BJ (cell line): ENCODE data around the gene TARBP1. TPM values are rescaled to one million over a fixed set of nuclear protein-coding genes. Genes with fewer than 3 reads are reported as not detected.

Experiments used
- CTCF ChIA-PET: fragments of 350-600 bp; formaldehyde crosslinking; extraction: SDS; loops from one replicate; lab custom pipeline; 2021; ENCODE audit warnings: antibody characterized with exemption, inconsistent platforms; lab: Yijun Ruan, JAX
- POLR2A ChIA-PET: fragments of 300-600 bp; sonication (Branson Sonifier 250); formaldehyde crosslinking; extraction: SDS; loops from one replicate; lab custom pipeline; 2021; ENCODE audit warnings: antibody characterized with exemption; lab: Charles Lee
- DNase-seq: peaks from one replicate; pipeline ENCODE4 v3.0.0-alpha.2; 2011; ENCODE audit warnings: low read depth
- H3K27me3 ChIP-seq: 2 replicates; pipeline ENCODE4 v1.6.0; 2011; ENCODE audit warnings: low read length; ENCODE audit not compliant: control insufficient read depth, insufficient read depth
- H3K36me3 ChIP-seq: 2 replicates; pipeline ENCODE4 v1.5.1; 2011; ENCODE audit warnings: low read length; ENCODE audit not compliant: control insufficient read depth, insufficient read depth
- H3K4me3 ChIP-seq: 2 replicates; pipeline ENCODE4 v1.5.1; 2011; ENCODE audit warnings: low read depth, mild to moderate bottlenecking, control low read depth, low read length
- polyA plus RNA-seq: library from polyadenylated mRNA; depleted of rRNA; stranded (reverse); fragments of >200 nt; gene quantifications from 2 replicates; pipeline ENCODE4 v1.2.3, GENCODE V29; 2011
- TF ChIP-seq, protein P1 (sequence below): IDR thresholded peaks from 2 replicates; pipeline ENCODE4 v1.5.1; 2011; ENCODE audit warnings: low read depth, mild to moderate bottlenecking, control low read depth, inconsistent platforms, low read length, moderate library complexity; ENCODE audit not compliant: insufficient read depth

TARBP1 gene
- polyA plus RNA-seq, 1 experiment, result 7.4 TPM

DNA sequence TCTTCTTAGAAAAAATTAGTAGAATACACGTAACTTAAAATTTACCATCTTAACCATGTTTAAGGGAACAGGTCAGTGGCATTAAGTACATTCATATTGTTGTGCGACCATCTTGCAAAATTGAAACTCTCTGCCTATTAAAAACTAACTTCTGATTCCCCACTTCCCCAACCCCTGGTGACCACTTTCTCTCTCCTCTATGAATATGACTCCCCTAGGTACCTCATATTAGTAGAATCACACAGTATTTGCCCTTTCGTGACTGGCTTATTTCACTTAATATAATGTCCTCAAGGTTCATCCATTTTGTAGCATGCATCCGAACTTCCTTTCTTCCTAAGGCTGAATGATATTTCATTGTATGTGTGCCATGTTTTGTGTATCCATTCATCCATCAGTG is 15.1 kb upstream of the TARBP1 start:
- DNase-seq, result no peak
- no peaks in the 10 kb centered on the region for H3K27me3 ChIP-seq
- TF ChIP-seq, protein P1, sequence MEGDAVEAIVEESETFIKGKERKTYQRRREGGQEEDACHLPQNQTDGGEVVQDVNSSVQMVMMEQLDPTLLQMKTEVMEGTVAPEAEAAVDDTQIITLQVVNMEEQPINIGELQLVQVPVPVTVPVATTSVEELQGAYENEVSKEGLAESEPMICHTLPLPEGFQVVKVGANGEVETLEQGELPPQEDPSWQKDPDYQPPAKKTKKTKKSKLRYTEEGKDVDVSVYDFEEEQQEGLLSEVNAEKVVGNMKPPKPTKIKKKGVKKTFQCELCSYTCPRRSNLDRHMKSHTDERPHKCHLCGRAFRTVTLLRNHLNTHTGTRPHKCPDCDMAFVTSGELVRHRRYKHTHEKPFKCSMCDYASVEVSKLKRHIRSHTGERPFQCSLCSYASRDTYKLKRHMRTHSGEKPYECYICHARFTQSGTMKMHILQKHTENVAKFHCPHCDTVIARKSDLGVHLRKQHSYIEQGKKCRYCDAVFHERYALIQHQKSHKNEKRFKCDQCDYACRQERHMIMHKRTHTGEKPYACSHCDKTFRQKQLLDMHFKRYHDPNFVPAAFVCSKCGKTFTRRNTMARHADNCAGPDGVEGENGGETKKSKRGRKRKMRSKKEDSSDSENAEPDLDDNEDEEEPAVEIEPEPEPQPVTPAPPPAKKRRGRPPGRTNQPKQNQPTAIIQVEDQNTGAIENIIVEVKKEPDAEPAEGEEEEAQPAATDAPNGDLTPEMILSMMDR, result no peak
- ChIA-PET CTCF (interaction anchor here (0.5 kb wide), 1 partner anchor 393 kb away, joined by 3 read pairs; no protein-coding TSS in a partner anchor), POLR2A (no interaction called here)
- no peaks in the 10 kb centered on the region for H3K36me3 ChIP-seq
- no peak overlapping the region for H3K4me3 ChIP-seq

DNA sequence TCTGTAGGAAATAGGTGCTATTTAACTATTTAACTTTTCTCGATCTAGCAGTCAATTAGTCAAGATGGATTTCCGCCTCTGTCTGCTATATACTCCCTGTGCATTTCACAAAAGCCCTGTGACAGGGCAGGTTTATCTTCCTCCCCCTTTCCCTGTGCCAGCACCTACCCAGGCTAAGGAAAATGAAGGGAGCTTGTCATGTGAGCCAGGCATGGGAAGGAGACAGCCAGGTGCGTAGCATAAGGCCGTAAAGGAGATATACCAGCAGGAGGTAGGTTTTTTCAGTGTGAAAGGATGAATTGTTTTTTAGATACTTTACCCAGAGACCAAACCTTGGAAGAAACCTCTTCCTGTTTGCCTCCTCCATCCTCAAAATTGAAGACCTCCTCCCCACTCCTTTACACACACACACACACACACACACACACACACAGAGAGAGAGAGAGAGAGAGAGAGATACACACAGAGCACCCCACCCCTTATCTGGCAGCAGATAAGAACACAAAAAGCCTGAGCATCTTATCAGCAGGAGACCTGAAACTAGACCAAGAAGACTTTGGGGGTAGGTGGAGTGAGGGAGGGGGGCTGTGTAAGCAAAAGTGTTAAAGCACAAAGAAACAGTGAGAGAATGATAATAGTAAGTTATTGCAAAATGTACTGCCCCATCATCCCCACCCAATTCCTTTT is 12.0 kb upstream of the TARBP1 start:
- POLR2A ChIA-PET, result no interaction called here
- CTCF ChIA-PET, result interaction anchor here (1.4 to 1.5 kb wide), 3 partner anchors 8 to 593 kb away, joined by 3 to 5 read pairs (median 4); no protein-coding TSS in a partner anchor
- DNase-seq, result no peak

DNA sequence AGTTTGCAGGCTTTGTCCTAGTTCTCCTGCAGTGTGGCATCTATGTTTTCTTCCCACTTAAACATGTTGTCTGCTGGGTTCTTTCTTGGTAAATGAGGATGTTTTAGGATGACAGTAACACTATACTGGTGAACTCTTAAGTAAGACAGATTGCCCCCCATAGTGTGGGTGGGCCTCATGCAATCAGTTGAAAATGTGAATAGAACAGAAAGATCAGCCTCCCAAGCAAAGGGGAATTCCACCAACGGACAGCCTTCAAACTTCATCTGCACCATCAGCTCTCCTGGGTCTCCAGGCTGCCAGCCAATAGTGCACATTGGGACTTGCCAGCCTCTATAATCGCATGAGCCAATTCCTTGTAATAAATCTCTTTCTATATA is 10.7 kb upstream of the TARBP1 start:
- DNase-seq, result no peak
- ChIA-PET POLR2A (interaction anchor here (0.6 kb wide), 1 partner anchor 599 kb away, joined by 5 read pairs; no protein-coding TSS in a partner anchor), CTCF (interaction anchor here (0.9 to 1.5 kb wide), 3 partner anchors 10 to 601 kb away, joined by 4 to 6 read pairs (median 5); no protein-coding TSS in a partner anchor)
- Histone ChIP-seq H3K4me3 (no peak overlapping the region), H3K27me3 (no peaks in the 10 kb centered on the region), H3K36me3 (no peaks in the 10 kb centered on the region)
- TF ChIP-seq, protein P1, result no peak

More for the DNA sequence above, 12.0 kb upstream of the TARBP1 start:
- Histone ChIP-seq H3K36me3 (no peaks in the 10 kb centered on the region), H3K27me3 (no peaks in the 10 kb centered on the region), H3K4me3 (no peak overlapping the region)
- TF ChIP-seq, protein P1, result no peak

DNA sequence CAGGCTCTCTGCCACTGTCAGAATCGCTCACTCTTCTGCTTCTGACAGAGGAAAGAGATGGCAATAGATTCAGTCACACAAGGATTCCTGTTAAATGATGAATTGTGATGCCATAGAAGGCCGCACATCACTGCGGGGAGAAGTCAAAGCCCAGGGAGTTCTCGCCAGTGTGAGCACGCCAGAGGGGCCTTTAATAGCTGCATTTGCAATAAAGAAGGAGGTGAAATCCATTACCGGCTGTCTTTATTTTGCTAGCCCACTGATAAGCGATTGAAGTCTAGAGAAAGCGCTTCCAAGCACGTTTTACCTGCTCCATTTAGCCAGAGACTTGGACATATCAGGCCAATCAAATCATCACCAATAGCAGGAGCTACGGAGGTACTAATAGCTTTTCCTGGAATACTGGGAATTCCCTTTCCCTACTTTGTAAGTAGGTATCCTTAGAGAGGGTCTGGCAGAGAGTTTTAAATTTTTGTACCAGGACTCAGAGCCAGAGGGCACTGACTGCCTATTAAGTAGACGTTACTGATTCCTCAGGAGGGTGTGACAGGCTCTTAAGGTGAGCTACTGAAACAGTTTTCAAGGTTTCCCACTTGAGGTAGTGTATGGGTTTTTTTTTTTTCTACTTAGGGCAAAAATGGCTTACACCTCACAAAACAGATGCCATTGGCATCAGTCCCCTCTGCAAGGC is 10.2 kb upstream of the TARBP1 start:
- CTCF ChIA-PET, result interaction anchor here (0.9 to 1.4 kb wide), 4 partner anchors 11 to 612 kb away, joined by 3 to 6 read pairs (median 4); no protein-coding TSS in a partner anchor
- TF ChIP-seq, protein P1, result no peak
- POLR2A ChIA-PET, result no interaction called here

More for the DNA sequence above, 10.2 kb upstream of the TARBP1 start:
- H3K4me3 ChIP-seq, result no peak overlapping the region
- no peak for DNase-seq
- no peaks in the 10 kb centered on the region for H3K36me3 ChIP-seq
- H3K27me3 ChIP-seq, result no peaks in the 10 kb centered on the region
